HG03354 (cell line): ENCODE data around the gene WWC2.
"Not testable (repeated sequence)": the region's sequence is repeated elsewhere in the genome, so short reads cannot be mapped to it uniquely, and the experiment has no call there.

Experiments
- ATAC-seq: cut with Tn5 transposase; IDR thresholded peaks from one replicate; pipeline ENCODE4 v1.9.1; 2021; ENCODE audit warnings: mild to moderate bottlenecking; ENCODE audit not compliant: unreplicated experiment, poor library complexity, severe bottlenecking

Gene WWC2

DNA sequence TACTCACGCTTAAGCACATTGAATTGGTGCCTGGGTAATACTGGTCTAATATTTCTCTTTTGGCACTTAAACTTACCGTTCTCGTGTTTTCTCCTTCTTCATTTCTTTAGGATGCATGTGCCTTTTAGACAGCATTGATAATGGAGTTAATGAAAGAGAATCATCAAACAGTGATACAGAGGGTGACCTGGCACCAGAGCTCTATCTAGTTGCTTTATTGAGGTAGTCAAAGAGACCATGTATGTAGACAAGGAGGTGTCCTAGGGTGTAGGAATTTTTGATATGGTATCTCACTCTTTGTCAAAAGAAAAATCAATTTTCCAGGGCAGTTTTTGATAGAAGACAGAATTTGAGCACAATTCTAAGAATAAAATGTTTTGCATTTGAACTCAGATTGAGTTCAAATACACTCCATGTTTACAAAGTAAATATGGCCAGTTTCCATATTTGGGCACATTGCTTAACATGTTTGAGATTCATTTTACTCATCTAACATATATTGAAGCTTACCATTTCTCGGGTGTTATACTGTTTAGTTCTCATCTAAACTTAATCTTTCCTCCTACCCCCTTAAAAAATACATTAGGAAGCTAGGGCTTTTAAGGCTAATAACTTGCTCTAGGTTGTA is 92.0 kb downstream of the WWC2 start:
- no peak for ATAC-seq

DNA sequence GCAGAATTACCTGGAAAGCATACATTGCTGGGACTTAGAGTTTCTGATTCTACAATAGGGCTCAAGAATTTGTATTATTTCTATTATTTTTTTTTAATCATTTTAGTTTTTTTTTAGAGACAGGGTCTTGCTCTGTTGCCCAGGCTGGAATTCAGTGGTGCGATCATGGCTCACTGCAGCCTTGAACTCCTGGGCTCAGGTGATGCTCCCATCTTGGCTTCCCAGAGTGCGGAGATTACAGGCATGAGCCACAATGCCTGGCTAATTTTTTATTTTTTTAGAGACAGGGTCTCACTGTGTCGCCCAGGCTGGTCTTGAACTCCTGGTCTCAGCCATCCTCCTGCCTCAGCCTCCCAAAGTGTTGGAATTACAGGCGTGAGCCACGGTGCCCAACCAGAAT is 92.6 kb downstream of the WWC2 start:
- ATAC-seq: no peak

DNA sequence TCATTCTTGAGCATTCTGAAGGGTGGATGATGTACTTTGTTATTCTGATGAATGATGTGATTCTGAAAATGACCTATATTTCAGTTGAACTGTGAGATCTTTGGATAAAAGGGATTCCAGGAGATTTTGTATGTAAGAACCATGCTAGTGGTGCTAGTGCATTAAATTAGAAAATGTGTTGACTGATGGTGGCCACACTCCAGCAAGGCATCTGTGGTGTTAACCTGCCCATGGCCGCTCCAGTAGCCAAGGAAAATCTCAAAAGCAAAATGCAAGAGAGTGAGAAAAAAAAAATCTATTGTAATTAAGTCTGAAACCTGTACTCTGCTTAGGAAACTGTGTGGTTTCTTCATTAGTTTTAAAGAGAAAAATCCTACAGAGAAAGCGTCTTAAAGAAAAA is 93.5 kb downstream of the WWC2 start:
- no peak for ATAC-seq

DNA sequence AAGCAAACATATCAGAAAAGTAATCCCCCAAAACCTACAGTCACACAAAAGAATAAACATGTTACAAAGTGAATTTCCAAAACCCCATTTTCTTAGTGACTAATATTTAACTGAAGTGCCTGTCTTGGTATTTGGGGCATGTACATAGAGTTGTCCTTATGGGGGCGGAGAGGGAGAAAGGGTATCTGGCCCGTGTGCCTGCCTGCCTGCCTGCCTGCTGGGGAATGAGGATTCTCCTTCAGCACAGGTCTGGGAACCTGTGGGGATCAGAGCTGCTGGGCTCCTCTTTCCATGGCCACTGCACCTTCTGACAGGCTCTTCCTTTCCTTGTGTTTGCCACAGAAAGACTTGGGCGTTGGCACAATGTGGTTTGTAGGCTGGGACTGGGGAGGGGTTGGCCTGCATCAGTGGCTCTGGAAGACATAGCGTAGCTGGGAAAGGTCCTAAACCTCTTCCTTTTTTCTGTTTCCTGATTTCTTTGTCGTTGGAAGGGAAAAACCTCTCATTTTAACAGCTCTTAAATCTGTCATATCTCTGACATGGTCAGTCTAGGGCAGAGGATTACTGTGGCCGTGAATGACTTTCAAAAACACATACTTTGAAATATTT is 94.8 kb downstream of the WWC2 start:
- not testable (repeated sequence) for ATAC-seq

DNA sequence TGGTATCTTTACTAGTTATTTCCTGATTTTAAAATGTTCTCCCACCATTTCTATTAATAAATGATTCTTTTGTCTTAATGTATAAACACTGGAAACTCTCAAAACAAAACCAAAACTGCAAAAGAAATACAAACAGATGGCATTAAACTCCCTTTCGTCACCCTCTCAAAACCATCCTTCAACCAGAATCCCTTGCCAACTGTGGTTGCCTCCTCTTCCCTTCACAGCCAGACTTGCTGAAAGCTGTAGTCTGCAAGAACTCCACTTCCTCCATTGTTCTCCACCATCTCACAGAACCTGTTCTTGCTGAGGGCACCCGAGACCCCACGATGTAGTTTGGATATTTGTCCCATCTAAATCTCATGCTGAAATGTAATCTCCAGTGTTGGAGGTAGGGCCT is 96.5 kb downstream of the WWC2 start:
- no peak for ATAC-seq

DNA sequence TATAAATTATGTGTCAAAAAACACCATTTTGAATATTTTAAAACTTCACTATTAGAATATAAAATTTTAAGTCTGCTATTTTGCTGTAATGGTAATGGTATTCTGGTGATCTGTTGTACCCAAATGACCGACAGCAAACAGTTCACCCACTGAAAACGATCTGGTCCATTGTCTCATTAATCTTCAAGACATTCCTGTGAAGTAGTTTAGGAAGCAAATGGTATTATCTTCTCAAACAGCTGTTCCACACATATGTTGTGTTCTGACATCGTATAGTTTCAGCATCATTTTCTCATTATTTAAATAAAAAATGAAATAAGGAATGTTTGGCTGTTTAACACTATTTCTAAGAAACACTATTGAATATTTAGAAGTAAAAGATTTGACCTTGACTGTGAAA is 98.1 kb downstream of the WWC2 start:
- no peak for ATAC-seq

DNA sequence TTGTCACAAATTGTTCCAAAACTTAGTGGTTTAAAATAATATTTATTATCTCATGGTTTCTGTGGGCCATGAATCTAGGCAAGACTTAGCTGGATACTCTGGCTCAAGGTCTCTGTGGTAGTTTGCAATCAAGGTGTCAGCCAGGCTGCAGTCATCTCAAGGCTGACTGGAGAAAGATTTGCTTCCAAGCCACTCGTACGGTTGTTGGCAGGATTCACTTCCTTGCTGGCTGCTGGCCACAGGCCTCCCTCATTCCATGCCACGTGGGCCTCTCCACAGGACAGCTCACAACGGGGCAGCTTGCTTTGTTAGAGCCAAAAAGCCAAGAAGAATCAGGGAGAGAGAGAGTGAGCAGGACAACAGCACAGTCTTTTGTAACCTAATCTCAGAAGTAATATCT is 101.4 kb downstream of the WWC2 start:
- ATAC-seq: no peak

DNA sequence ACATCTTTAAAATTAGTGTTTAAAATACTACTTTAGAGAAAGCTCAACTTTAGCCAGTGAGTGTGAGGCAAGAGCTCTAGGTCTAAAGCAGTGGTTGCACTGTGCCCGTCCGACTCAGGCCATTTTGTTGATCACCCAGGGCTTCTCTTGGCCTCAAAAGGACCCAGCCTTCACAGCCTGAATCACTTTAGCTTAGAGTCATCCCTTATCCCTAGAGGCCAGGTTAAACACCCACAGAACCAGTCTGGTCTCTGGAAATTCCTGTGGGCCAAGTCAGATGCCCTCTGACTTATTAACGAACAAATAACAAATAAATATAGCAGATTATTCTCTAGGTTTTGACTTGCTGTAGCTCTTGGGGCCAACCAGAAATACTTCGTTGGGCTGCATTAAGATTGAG is 102.3 kb downstream of the WWC2 start:
- ATAC-seq: no peak

DNA sequence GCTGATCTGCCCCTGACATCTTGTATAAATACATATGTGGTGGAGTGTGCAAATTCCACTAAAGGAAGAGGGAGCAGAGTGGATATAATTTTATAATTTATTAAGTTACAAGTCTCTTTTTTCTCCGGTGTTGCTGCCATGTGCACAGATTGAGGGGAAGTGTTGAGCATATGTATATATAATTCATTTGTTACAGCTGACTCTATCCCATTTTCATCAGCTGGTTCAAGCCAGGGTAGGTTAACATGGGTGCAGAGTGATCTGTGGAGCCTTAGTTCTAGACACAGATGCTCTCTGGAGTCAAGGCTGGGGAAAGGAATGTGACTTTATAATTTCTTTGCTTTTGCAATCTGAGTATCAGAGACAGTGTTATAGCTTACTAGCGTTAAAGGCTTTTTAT is 103.5 kb downstream of the WWC2 start:
- no peak for ATAC-seq

DNA sequence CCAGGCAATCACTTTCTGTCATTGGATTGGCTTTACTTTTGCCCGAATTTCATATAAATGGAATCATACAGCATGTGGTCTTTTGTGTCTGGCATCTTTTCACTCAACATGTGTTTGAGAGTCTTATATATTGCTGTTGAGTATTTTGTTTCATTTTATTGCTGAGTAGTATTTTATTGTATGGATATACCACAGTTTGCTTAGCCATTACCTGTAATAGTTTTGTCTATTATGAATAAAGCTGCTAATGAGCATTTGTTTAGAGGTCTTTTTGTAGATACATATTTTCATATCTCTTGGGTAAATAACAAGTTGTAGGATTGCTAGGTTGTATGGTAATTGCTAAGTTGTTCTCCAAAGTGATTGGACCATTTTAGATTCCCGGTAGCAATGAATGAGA is 105.7 kb downstream of the WWC2 start:
- ATAC-seq: no peak

DNA sequence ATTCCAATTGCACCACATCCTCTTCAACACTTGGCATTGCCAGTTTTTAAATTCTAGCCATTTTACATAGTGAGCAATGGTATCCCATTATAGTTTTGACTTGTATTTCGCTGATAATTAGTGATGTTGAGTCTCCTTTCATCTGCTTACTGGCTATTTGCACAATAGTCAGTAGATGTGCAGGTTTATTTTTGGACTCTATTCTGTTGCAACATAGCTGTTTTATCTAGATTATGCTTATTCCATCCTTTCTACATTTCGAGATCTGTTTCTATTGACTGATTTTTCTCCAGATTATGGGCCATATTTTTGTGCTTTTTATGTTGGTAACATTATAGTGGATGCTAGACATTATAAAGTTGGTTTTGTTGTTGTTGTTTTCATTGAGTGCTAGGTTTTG is 106.1 kb downstream of the WWC2 start:
- ATAC-seq: no peak

DNA sequence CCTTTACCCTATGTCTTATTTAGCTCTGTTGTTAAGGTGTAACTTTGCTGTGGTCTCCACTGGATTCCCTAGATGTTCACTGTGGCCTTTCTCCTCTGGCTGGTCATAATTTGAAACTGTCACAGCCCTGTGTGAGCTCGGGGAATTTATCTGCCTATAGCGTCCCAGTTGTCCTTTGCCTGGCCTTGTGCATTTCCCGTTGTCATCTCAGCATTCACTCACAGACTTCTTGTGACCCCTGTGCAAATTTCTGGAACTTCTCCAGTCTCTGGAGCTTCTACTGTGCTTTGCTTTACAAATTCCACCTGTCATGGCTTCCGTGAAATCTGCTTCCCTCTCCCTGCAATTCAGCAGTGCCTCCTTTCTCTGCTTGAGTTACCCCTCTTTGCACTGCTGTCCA is 106.7 kb downstream of the WWC2 start:
- ATAC-seq: no peak

DNA sequence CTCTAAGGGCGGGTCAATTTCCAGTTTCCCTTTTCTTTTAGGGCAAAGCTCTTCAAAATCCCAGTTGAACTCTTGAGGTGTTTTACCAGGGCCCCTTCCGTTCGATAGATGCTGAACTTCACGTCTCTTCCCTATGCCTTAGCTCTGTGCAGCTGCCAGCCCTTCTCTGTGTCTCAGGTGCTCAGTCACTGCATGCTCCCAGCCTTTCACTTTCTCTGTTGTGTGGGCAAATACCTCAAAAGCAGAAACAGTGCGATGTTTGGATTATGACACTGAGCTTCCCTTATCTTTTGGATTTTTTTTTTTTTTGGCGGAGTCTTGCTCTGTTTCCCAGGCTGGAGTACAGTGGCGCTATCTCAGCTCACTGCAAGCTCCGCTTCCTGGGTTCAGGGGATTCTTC is 112.5 kb downstream of the WWC2 start:
- ATAC-seq: no peak

DNA sequence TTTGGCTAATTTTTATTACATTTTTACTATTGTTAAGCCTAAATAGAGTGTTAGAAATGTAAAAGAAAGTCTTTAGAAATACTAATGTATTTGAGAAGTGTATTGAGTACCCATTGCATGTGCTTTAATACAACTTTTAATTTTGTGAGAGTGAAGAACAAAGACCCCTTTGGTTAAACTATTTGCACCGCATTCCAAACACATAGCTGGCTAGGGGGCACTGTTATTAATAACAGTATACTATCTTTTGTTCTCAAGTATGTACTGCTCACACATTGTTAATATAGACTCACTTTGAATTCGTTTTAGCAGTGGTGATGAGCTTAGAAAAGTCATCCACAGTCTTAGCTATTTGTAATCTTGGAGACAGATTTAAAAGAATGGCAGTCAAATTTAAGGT is 114.9 kb downstream of the WWC2 start:
- no peak for ATAC-seq

DNA sequence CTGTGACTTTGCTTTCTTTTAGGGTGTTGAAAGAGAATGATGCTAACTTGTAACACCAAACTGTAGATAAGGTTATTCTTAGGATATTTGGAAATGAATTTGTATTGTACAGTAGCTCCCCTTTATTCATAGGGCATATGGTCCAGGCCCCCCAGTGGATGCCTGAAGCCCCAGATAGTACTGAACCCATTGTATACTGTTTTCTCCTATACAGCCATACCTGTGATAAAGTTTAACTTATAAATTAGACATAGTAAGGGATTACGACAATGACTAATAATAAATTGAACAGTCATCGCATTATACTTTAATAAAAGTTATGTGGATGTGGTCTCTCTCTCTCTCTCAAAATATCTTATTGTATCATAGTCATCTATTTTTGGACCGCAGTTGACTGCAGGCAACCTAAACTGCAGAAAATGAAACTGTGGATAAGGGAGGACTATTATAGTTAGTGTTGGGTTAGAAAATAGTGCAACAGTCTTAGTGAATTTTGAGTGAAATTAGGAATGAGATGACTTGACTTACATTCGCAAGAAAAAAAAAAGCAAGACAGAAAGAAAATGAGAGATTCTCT is 115.9 kb downstream of the WWC2 start:
- no peak for ATAC-seq

DNA sequence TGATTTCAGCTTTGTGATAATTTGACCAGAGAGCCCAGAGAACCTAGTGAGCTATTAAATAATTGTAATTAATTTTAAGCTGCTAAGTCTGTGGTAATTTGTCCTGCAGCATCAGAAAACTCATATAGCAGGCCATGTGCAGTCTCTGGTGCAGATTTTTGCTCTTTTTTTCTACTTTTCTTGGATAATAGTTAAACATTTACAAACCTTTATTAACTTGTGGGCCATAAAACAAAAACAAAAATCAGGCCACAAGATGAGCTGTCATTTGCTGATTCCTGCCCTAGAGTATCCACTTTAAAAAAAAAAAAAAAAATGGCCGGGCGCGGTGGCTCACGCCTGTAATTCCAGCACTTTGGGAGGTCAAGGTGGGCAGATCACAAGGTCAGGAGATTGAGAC is 121.2 kb downstream of the WWC2 start:
- no peak for ATAC-seq

DNA sequence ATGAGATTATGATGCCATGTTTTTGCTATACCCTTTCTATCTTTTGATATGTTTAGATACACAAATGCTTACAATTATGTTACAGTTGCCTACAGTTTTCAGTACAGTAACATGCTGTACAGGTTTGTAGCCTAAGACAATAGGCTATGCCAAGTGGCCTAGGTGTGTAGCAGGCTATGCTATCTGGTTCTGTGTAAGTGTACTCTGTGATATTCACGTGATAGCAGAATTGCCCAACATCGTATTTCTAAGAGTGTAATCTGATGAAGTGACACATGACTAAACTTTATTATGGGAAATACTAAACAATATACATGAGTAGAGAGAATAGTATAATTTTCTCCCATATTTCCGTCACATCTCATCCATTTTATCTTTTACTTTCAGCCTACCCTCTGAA is 124.0 kb downstream of the WWC2 start:
- ATAC-seq: no peak

DNA sequence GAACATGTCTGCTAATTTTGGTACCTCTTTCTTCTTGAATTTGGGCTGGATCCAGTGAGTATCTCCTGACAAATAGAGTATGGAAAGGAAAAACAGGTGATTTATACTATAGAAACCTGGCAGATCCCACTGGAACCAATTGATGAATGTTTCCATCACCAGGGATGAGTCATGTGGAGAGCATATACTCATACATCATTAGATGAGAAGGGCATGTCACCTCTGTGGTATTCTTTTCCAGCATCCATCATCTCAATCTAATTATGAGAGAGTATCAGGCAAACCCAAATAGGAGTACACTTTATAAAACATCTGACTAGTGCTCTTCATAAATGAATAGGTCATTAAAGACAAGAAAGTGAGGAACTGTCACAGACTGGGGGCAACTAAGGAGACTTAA is 130.3 kb downstream of the WWC2 start:
- ATAC-seq: no peak

DNA sequence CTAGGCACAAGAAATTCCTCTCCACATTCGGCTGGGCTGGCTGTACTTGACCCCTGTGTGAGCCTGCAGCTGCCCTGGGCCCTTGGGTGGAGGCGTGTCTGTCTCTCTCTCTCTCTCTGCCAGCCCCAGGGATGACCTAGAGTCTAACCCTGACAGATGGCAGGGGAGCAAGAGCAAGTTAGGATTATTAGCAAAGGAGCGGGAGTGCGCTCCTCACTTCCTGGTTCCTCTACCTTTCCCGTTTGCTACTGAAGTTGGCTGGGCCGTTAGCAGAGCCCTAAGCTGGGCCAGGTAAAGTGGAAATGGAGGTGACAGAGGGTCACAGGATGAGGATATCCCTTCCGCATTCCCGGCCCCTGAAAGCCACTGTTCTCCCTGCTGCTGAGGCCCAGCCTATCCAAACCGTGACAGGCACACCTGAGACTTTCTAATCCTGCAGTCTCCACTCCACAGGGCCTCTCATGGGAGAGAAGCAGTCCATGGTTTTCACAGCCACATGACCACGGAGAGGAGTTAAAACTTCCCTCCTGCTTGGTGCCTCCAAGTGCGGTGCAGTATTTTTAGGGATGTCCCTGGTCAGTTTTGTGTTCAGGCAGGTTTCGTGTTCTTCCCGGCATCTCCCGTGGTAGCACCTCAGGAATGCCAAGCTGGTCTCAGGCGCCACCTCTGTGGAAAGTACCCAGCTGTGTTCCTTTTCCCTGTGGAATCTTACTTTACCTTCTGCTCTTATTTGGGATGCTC is 141.7 kb downstream of the WWC2 start:
- no peak for ATAC-seq

DNA sequence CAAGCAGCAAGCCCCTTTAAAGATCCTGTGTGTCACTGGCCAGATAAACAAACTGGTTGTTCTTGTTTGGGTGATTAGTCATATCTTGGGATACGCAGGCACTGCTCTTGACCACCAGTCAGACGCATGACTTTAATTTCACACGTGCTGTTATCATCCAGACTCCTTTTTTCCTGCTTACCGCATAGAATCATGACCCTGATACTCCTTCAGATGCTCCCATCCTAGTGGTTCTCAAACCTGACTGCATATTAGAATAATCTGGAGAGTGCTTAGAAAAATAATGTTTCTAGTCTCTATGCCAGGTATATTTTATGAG is 142.2 kb downstream of the WWC2 start:
- ATAC-seq: no peak

DNA sequence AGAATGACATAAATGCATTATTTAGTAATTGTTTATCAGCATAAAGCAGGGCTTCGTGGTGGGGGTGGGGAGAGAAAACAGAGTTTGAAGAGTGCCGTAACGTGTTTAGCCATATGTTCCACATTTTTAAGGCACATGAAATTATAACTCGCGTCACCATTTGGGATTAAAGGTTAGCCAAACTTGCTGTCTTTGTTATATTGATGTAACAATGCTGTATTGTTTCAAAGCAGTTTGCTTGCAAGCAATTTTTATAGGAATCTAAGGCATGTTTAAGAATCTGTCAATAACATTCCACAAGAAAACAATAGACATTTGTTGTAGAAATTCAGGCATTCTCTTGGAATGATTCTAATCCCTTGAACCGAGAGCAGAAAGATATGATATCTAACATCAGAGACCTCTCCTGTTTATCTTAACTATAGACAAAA is 142.7 kb downstream of the WWC2 start:
- no peak for ATAC-seq
